VCaP (cell line): ENCODE data around the gene PAXX.

ENCODE experiments used
- H3K27ac ChIP-seq: fragments of 450-650 bp; 2 replicates; pipeline ENCODE4 v1.5.1; 2017
- CTCF ChIP-seq: fragments of 450-650 bp; conservative IDR thresholded peaks from 2 replicates; pipeline ENCODE4 v1.5.1; 2017; ENCODE audit warnings: mild to moderate bottlenecking, moderate library complexity

PAXX gene

GRCh38 chr9:136996361-136997292 is 4.4 kb downstream of the PAXX start, which contains the start of gene CLIC3:
Gene CLIC3 (minus strand): TSS chr9:136996568. CDS start chr9:136996543, 25 bp downstream.
- no peak for TF ChIP-seq CTCF
- H3K27ac ChIP-seq: peak within 1 kb of the TSS; percentile 30; the same call in 1 of the 2 replicates

DNA sequence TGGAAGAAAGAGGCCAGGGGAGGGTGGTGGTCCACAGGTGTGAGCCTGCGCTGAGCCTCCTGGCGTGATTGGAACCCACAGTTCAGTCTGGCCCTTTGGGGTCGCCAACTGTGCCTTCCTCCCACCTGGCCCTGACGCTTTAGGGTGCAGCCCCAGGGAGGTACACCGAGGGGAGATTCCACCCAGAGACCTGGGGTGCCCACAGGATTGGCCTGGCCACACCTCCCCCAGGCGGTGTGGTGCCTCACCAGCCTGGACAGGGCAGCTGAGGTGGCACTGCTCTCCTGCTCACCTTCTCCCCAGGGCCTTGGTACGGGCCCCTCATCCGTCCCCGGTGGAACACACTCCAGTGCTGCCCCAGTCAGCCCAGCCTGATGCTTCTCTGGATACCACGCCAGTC is 5.1 kb downstream of the PAXX start:
- H3K27ac ChIP-seq: peak overlapping the region; percentile 30; the same call in 1 of the 2 replicates
- TF ChIP-seq CTCF: no peak

GRCh38 chr9:136997830-136998234 is 5.6 kb downstream of the PAXX start:
- TF ChIP-seq CTCF: no peak
- H3K27ac ChIP-seq: no peak overlapping the region

DNA sequence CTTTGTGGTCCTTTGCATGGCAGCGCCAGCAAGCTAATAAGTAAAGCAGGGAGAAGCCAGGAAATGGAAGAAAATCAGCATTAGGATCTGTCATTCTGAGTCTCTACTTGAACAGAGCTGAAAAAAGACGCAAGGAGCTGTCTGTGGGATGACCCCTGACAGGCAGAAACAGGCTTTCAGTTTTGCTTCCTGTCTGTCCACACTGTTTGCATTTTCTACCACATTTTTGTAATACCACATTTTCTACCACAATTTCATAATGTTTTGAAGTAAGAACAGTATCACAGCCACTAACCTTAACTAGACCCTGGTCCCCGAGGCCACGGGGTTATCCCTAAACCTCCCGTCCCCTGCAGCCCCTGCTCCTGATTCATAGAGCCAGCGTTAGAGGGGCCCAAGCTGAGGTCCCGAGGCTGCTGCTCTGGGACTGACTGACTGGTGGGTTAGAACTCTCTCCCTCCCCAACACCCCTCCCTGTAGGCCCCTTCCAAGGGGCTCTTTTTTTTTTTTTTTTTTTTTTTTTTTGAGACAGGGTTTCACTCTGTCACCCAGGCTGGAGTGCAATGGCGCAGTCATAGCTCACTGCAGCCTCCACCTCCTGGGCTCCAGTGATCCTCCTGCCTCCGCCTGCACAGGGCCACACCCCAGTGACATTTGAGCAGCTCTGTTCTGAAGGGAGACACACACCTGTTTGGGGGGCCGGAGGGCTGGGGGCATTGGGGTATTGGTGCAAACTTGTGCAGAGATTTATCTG is 8.1 kb downstream of the PAXX start:
- no peak overlapping the region for H3K27ac ChIP-seq
- no peak for TF ChIP-seq CTCF

GRCh38 chr9:137001857-137002645 is 9.8 kb downstream of the PAXX start:
- H3K27ac ChIP-seq: no peak overlapping the region
- no peak for TF ChIP-seq CTCF

- H3K27ac ChIP-seq: no peak overlapping the region
- no peak for TF ChIP-seq CTCF
These were observed 10.4 kb downstream of the PAXX start for GRCh38 chr9:137002646-137003041.
